Testis (tissue), 5 donors: Measurements from ENCODE around the gene HTR3A. TPM values are rescaled to one million over a fixed set of nuclear protein-coding genes. Genes with fewer than 3 reads are reported as not detected.
A peak's percentile ranks its signal among the peaks of the same experiment; 100 is the strongest.
"Not testable (repeated sequence)": the region's sequence is repeated elsewhere in the genome, so short reads cannot be mapped to it uniquely, and the experiment has no call there.

Source experiments
- DNase-seq: peaks from one replicate; pipeline ENCODE4 v3.0.0-alpha.2; 2019
- H3K27ac ChIP-seq, 2 donors: fragments of 200-600 bp; sonication (generic); one replicate each; pipeline ENCODE4 v1.5.1; 2019
- H3K27me3 ChIP-seq: fragments of 200-600 bp; sonication (generic); one replicate; pipeline ENCODE4 v1.5.1; 2019
- H3K36me3 ChIP-seq: fragments of 200-600 bp; sonication (generic); one replicate; pipeline ENCODE4 v1.5.1; 2017; ENCODE audit warnings: low read depth; ENCODE audit errors: missing control alignments
- H3K4me1 ChIP-seq: fragments of 200-600 bp; sonication (generic); one replicate; pipeline ENCODE4 v1.5.1; 2019
- H3K4me3 ChIP-seq, 2 donors: fragments of 200-600 bp; sonication (generic); one replicate each; pipeline ENCODE4 v1.5.1; 2017 to 2019
- H3K9me3 ChIP-seq: fragments of 200-600 bp; sonication (generic); one replicate; pipeline ENCODE4 v1.5.1; 2017
- CTCF ChIP-seq, 3 experiments: fragments of 450-650 bp in 2 of 3; fragments of 200-600 bp in 1 of 3; sonication (generic) in 1 of 3; IDR thresholded peaks; one replicate each; pipeline ENCODE4 v1.5.1; 2016 to 2019; ENCODE audit warnings: antibody characterized with exemption in 3 of 3, mild to moderate bottlenecking in 2 of 3, moderate library complexity in 1 of 3
- POLR2A ChIP-seq: fragments of 450-650 bp; IDR thresholded peaks from one replicate; pipeline ENCODE4 v1.6.1; 2017; ENCODE audit warnings: antibody characterized with exemption, mild to moderate bottlenecking, moderate library complexity
- WGBS, 2 donors: methylation state at CpG; one replicate each; pipeline ENCODE4 v1.1.5; 2018; 5-methylcytosine and 5-hydroxymethylcytosine counted together
- intact Hi-C: fragments of 100-400 bp; cut with DNase I; formaldehyde crosslinking; loops from one replicate; pipeline ENCODE4 v1.15.1; 2023; ENCODE audit warnings: low total_unique reads
- long read RNA-seq, 2 donors: transcript quantifications; one replicate each; lab custom pipeline, GENCODE V29; 2026
- polyA plus RNA-seq: library from polyadenylated mRNA; stranded (reverse); fragments of 350-450 nt; fragmentation: Illumina TruSeq; extraction: RNeasy Lipid Tissue Mini Kit (QIAGEN cat#74804); gene quantifications from one replicate; pipeline ENCODE4 v1.2.3, GENCODE V29; 2014; ENCODE audit warnings: low read depth, low replicate concordance; ENCODE audit not compliant: insufficient read depth
- total RNA-seq, 2 donors: library from RNA; depleted of rRNA; stranded (reverse); fragments of >200 nt; gene quantifications; one replicate each; pipeline ENCODE4 v1.2.3, GENCODE V29; 2016

Gene HTR3A
- total RNA-seq (under 1 TPM; 0.39 to 0.81 TPM), polyA plus RNA-seq (0.29 TPM)
- long read RNA-seq, donor 1: 0 reads
- long read RNA-seq, donor 2: 0 reads

- no peaks in the 10 kb centered on the region for H3K4me1 ChIP-seq
- no peak within 1 kb of the TSS for H3K4me3 ChIP-seq
- H3K36me3 ChIP-seq: no peaks in the 10 kb centered on the region
- no peaks in the 10 kb centered on the region for H3K9me3 ChIP-seq
- TF ChIP-seq POLR2A (no peak), CTCF (IDR thresholded peaks at IDR 0.05) (no peak)
- no peak within 1 kb of the TSS for H3K27ac ChIP-seq
- intact Hi-C loops: no loop called here
- no peaks in the 10 kb centered on the region for H3K27me3 ChIP-seq
- WGBS, 2 donors: 31 to 38% methylated on average over 9 to 12 of the region's 12 CpGs
- DNase-seq: peak; percentile 56
Observed at GRCh38 chr11:113974741-113975470, at the start of gene HTR3A. Gene HTR3A, plus strand, starts transcription at chr11:113975108. Its CDS starts 218 bp downstream, at chr11:113975326.

DNA sequence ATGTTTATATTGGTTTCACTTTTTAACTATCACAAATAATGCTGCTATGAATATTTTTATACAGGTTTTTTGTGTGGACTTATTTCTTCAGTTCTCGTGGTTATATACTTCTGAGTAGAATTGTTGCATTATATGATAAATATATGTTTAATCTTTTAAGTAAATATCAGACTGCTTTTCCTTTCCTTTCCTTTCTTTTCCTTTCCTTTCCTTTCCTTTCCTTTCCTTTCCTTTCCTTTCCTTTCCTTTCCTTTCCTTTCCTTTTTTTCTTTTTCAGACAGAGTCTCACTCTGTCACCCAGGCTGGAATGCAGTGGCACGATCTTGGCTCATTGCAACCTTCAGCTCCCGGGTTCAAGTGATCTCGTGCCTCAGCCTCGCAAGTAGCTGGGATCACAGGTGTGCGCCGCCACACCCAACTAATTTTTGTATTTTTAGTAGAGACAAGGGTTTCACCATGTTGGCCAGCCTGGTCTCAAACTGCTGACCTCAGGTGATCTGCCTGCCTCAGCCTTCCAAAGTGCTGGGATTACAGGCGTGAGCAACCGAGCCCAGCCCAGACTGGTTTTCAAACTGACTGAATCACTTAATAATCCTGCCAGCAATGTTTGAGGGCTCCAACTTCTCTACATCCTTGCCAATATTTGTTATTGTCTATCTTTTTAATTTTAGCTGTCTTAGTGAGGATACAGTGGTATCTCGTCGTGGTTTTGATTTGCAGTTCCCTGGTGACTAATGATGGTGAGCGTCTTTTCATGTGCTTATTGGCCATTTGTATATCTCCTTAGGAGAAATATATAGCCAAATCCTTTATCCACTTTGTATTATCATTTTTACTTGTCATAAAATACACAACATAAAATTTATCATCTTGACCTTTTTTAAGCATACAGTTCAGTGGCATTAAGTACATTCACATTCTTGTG lies 48.4 kb upstream of the HTR3A start:
- Histone ChIP-seq H3K27me3 (no peaks in the 10 kb centered on the region), H3K27ac (no peak overlapping the region), H3K9me3 (no peaks in the 10 kb centered on the region), H3K4me1 (no peaks in the 10 kb centered on the region), H3K4me3 (no peak overlapping the region), H3K36me3 (no peaks in the 10 kb centered on the region)
- no peak for TF ChIP-seq CTCF (IDR thresholded peaks at IDR 0.05)
- TF ChIP-seq POLR2A: no peak
- intact Hi-C loops: no loop called here
- DNase-seq: no peak
- 68 to 75% methylated on average over 12 of the region's 12 CpGs for WGBS, 2 donors

DNA sequence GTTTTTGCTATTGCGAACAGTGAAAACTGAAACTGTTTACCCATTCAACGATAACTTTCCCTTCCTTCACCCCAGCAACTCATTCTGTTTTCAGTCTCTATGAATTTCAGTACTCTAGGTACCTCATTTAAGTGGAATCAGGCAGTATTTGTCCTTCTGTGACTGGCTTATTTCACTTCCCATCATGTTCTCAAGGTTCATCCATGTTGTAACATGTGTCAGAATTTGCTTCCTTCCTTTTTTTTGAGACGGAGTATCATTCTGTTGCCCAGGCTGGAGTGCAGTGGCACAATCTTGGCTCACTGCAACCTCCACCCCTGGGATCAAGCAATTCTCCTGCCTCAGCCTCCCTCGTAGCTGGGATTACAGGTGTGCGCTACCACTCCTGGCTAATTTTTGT lies 46.6 kb upstream of the HTR3A start:
- Histone ChIP-seq H3K27me3 (no peaks in the 10 kb centered on the region), H3K4me3 (no peak overlapping the region), H3K4me1 (no peaks in the 10 kb centered on the region), H3K36me3 (no peaks in the 10 kb centered on the region), H3K9me3 (no peaks in the 10 kb centered on the region), H3K27ac (no peak overlapping the region)
- no peak for TF ChIP-seq POLR2A
- no peak for TF ChIP-seq CTCF (IDR thresholded peaks at IDR 0.05)
- no peak for DNase-seq
- WGBS, 2 donors: 86 to 88% methylated on average over 5 of the region's 5 CpGs
- intact Hi-C loops: no loop called here

DNA sequence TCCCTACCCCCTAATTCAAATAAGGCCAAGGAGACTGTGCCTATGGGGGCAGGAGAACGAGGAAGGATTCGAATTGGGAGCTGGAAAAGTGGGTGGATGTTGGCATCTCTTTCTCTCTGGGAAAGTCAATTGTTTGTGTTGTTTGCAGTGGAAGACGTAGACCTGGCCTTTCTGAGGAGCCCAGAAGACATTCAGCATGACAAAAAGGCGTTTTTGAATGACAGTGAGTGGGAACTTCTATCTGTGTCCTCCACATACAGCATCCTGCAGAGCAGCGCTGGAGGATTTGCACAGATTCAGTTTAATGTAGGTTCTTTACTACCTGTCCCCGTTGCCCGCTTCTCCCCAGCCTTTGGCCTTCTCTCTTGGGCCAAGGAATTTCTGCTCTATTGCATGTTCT lies 42.1 kb upstream of the HTR3A start:
- no peak overlapping the region for H3K27ac ChIP-seq
- H3K9me3 ChIP-seq: no peaks in the 10 kb centered on the region
- no peak for DNase-seq
- no peaks in the 10 kb centered on the region for H3K4me1 ChIP-seq
- H3K4me3 ChIP-seq: no peak overlapping the region
- TF ChIP-seq POLR2A (no peak), CTCF (IDR thresholded peaks at IDR 0.05) (no peak)
- intact Hi-C loops: no loop called here
- no peaks in the 10 kb centered on the region for H3K36me3 ChIP-seq
- no peaks in the 10 kb centered on the region for H3K27me3 ChIP-seq
- WGBS, 2 donors: 78 to 82% methylated on average over 7 of the region's 7 CpGs

GRCh38 chr11:113934193-113934592 lies 40.7 kb upstream of the HTR3A start:
- intact Hi-C loops: not testable (repeated sequence)

More at GRCh38 chr11:113934193-113934592, 40.7 kb upstream of the HTR3A start:
- not testable (repeated sequence) for H3K9me3 ChIP-seq, H3K36me3 ChIP-seq, DNase-seq, H3K27me3 ChIP-seq, H3K4me1 ChIP-seq, H3K27ac ChIP-seq, H3K4me3 ChIP-seq
- 92 to 97% methylated on average over 3 of the region's 3 CpGs for WGBS, 2 donors
